ENCODE results near the gene SRGAP1. TPM values are rescaled to one million over a fixed set of nuclear protein-coding genes. Genes with fewer than 3 reads are reported as not detected.
"Not testable (repeated sequence)": the region's sequence is repeated elsewhere in the genome, so short reads cannot be mapped to it uniquely, and the experiment has no call there.

The SRGAP1 gene
- polyA plus RNA-seq, 1 donor: 29.7 TPM

DNA sequence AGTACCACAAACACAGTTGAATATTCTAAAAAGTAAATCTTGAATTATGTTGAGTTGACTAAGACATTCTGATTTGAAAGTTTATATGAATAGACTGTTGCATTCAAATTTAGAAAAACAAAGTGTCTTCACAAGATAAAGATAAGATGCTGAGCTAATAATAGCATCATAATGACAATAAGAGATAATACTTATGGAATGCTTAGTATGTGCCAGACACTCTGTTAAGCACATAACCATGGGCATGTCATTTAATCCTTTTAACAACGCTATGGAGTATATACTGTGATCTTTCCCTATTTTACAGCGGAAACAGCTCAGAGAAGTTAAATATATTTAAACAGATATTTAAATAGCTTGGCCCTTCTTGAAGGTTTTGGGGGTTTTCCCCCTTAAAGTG is 163.4 kb downstream of the SRGAP1 start:
- no peak for DNase-seq

DNA sequence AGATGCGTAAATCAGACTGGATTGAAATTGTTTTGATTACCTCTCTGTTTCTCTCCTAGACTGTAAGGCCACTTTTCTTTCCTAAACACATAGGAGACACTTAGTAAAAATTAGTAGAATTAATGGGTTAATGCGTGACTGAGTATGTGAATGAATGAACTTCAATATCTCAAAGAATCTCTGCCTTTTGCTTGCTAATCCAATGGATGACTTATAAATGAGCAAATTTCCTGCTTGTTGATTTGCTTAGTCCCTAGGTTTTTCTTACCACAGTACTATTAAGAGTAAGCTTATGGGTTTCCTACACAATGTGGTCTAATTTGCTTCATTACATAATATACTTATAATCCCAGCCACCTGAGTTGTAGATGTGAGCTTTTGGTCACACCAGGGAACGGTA is 164.1 kb downstream of the SRGAP1 start:
- no peak for DNase-seq

DNA sequence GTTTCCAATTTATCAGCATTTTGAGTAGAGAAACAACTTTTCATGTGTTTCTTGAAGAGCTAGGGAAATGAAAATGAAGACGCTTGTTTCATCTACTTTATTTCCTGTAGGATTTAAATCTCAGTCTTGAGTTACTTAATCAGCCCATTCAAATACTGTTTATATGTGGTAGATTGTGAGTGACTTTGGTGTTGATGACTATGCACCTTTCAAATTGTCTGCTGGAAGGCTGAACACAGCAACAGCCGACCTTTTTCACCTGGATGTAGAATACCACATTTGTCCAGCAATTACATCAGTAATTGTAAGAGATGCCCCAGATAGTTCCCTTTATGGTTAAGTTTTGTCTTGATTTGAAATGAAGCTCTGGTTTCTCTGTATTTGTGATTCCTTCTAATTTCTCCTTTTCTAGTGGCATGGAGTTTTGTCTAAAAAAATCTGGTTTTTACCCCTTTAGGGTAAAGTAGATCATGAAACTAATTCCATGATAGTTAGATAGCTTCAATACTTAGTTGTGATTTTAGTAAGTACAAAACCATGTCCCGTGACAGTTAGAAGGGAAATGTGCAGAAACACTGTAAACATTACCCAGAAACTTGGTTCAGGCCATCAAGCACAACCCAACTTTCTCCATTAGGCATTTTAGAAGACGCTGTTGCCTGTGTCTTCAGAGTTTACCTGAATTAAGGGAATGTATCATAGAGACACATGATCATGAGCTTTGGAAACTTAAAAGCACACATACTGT is 165.0 kb downstream of the SRGAP1 start:
- no peak for DNase-seq

- DNase-seq: no peak
Observed at GRCh38 chr12:64010069-64010686, 165.7 kb downstream of the SRGAP1 start.

GRCh38 chr12:64016521-64016920 is 172.0 kb downstream of the SRGAP1 start:
- DNase-seq: no peak

DNA sequence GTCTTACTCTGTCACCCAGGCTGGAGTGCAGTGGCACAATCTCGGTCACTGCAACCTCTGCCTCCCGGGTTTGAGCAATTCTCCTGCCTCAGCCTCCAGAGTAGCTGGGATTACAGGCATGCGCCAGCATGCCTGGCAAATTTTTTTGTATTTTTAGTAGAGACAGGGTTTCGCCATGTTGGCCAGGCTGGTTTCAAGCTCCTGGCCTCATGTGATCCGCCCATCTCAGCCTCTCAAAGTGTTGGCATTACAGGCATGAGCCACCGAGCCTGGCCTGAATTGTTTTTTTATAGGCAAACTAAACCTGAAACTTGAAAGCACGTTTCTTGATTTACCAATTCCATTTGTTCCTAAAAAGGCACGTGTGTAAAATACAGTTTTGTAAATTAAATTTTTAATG is 173.6 kb downstream of the SRGAP1 start:
- DNase-seq: not testable (repeated sequence)

DNA sequence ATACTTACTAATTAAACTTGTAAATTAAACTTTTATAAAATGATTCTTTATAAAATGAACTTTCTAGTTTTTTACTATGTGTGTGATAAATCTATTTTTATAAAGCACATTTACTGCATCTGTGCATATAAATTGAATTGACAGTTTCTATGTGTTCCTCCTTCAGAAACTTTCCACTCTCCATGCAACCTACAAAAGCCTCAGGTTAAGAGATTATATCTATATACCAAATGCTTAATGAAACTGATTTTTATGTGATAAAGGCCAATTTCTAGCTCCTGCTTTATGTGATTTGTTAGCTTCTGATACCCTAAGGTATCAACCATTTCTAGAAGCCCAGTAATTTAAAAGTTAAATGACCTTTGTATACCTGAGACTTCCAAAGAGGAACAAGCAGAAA is 174.0 kb downstream of the SRGAP1 start:
- no peak for DNase-seq

DNA sequence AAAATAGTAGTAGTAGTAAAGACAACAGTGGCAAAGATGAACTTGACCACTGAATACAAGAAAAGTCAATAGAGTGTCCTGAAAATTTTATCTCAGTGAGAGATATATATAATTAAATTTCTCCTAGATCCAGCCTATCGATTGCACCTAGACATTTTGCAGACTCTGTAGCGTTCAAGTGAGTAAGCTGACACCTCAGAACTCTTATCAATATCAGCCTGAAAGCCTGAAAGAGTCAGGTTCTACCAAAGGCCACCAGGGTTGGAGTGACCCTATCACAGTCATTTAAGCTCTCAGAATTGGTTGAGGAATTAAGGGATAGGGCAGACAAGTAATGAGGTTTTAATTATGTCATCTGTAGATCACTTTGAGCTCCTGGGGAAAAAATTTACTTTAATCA is 174.6 kb downstream of the SRGAP1 start:
- DNase-seq: no peak

DNA sequence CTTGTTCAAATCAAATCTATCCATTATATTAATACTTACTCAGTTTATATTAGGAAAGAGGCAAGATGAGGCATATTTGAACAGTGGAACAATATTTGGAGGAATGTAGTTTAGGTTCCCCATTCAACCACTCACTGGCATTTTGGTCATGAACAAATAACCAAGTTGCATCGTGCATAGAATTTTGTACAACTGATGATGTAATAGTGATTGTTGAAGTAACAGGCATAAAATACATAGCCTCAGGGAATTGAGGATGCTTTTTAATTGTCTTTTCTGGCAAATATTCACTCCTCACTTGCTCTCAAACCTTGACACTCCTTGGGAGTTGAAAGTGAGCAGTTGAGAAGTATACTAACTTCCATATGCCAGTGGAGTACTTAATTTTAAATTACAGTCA is 175.2 kb downstream of the SRGAP1 start:
- no peak for DNase-seq

DNA sequence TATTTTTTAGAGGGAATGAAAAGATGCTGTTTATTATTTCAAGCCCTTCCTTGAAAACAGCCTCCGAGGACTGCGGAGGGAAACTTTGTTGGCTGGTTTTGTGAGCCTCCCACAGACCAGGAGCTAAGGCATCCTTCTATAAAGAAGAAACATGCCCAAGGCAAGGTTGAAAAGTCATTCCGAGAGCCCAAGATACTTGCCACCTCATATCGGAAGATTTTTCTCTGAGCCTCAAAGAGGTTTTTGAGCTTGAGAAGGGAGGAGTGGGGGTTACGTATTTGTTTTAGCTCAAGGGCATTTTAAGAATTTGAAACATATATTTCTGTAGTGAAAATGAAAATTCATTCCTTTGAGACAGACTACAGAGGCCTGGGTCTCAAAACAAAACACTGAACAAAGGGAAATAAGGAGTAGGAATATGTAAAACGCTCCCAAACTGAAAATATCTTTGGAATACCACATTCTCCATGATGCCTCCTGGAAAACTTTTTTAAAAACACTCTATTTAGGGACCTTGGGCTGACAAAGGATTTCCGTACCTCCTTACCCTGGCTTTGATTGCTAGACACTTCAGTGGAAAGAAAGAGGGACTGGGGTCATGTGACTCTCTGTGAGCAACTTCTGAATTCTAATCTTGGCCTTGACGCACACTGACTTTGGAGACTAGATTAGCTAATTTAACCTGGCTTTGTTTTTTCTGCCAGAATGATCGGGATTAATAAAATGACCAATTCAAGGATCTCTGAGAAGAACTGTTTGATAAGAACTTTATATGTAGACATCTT is 180.9 kb downstream of the SRGAP1 start:
- DNase-seq: no peak

- no peak for DNase-seq
Observed at GRCh38 chr12:64027311-64027710, 182.8 kb downstream of the SRGAP1 start.

- DNase-seq: no peak
Observed at GRCh38 chr12:64028541-64028940, 184.0 kb downstream of the SRGAP1 start.

DNA sequence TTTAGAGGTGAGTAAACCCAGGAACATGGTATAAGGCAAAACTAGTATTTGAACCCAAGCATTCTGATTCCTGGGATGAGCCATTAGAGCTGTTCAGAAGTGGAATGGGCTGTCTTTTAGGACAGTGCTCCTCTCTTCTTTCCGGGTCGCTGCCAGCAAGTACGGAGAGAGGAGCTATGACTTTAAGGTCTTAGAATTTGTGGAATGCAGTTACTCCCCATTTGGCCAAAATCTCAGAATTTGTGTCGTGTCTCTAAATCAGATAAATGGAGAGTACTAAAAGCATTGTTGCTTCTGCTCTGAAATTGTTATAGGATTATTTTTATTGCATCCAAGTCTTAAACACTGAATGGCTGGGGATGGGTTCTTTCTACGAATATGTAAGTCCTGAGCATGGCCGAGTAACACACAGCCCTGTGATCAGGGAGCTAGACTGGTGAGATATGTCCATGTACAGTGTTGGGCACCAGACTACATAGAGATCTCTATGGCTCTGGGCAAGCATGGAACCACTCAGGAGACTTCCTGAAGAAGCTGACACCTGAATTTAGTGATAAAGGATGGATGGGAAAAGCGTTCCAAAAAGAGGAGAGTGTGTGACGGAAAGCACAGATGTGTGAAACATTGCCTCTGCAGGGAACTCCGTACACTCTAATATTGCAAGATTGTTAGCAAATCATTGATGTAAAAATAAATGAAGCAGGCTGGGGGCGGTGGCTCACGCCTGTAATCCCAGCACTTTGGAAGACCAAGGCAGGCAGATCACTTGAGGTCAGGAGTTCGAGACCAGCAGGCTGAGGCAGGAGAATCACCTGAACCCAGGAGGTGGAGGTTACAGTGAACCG is 184.7 kb downstream of the SRGAP1 start:
- DNase-seq: no peak

DNA sequence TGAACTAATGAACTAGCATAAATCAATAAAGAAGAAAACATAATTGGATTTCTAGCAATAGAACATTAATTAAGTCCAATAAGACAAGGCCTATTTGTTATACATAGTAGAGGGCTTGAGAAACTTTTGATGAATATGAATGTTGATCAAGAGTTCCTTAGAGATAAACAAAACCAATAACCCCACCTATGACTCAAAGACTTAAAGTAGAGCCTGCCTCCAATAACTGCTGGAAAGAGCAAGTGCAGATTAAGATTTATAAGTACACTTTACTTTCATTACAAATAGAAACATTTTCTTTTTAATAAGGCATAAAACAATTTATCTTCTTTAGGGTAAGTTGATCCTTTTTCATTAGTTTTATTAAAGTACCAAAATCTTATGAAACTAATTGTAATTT is 185.7 kb downstream of the SRGAP1 start:
- no peak for DNase-seq

DNA sequence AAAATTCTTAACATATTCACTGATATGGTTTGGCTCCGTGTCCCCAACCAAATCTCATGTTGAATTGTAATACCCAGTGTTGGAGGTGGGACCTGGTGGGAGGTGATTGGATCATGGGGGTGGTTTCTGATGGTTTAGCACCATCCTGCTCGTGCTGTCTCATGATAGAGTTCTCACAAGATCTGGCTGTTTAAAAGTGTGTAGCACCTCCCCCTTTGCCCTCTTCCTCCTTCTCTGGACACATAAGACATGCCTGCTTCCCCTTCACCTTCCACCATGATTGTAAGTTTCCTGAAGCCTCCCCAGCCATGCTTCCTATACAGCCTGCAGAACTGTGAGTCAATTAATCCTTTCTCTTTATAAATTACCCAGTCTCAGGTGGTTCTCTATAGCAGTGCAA is 189.6 kb downstream of the SRGAP1 start:
- DNase-seq: not testable (repeated sequence)

DNA sequence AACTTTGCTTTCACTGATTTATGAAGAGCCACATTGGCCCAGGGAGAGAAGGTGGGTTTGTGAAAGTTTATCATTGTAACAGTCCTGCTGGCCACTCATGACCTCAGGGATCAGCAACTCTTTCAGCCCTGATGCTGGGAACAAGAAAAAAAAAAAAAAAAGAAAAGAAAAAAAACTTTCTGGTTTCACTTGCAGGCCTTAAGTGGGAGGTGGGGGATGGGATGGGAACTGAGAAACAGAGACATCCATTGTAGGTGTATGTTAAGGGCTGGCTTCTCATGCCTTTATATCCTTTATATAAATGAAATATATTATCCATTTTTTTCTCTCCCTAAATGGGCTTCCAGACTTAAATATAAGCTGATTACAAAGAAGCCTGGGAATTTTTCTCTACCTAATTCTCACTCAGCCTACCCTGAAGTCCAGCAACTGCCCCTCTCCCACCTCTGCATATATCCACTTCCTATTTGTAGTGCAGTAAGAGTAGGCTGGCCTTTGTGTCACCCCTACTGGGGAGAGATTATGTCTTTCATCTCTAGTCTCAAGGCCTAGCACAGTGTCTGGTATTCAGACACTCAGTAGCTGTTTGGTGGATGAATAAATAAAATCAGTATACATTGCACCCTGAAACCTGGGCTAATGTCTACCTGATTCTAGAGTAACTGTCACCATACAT is 190.5 kb downstream of the SRGAP1 start:
- DNase-seq: no peak

DNA sequence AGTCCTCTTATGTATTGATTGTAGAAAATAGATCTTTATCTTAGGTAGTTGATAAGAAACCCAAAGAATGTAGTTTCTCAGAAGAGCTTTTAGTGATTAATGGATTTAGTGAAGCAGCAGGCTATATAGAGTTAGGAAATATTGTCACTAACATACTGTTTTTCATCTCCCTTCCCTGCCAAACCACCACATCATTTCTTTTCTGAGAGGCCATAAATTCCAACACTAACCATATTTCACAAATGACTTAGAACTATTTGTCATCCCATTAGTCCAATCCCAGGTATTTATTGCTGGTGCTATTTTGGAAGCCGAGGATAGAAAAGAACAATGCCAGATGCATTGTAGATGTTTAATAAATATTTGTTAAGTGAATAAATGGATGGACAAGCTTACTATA is 191.9 kb downstream of the SRGAP1 start:
- DNase-seq: no peak

- peak; percentile 20 for DNase-seq
Observed at GRCh38 chr12:64039281-64039871, 194.9 kb downstream of the SRGAP1 start.

- DNase-seq: no peak
Observed at GRCh38 chr12:64042911-64043310, 198.4 kb downstream of the SRGAP1 start.

DNA sequence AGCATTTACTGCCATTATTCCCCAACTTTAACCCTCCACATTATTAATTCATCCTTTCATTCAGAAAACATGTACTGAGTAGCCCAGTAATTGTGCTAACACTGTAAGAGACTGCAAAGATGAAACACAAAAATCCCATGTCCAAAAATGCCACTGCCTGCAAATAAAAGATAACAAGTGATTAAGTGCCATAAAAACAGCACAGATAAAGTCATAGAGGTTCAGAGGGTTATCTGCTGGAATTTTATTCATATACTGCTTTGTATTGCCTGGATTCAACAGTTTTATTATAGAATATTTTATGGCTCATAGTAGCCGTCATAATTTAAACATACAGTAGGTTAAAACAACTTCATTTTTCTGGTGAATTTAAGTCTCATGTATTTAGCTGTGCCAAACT is 199.7 kb downstream of the SRGAP1 start:
- no peak for DNase-seq

GRCh38 chr12:64051057-64051456 is 206.6 kb downstream of the SRGAP1 start:
- DNase-seq: no peak
